EL (cell line): ENCODE measurements around the gene TSPAN11.

Experiments
- DNase-seq: peaks from one replicate; pipeline ENCODE4 v3.0.0-alpha.2; 2016

The TSPAN11 gene

GRCh38 chr12:30982413-30982812 is 55.9 kb downstream of the TSPAN11 start:
- DNase-seq = no peak

- DNase-seq = peak; percentile 40
These were observed 59.4 kb downstream of the TSPAN11 start for GRCh38 chr12:30985814-30986452.

GRCh38 chr12:30988086-30988485 is 61.5 kb downstream of the TSPAN11 start:
- no peak for DNase-seq

GRCh38 chr12:30988646-30989286 is 62.2 kb downstream of the TSPAN11 start:
- DNase-seq = no peak

GRCh38 chr12:30989754-30990153 is 63.2 kb downstream of the TSPAN11 start:
- DNase-seq = no peak

- no peak for DNase-seq
These were observed 63.8 kb downstream of the TSPAN11 start for GRCh38 chr12:30990316-30990715.

- no peak for DNase-seq
These were observed 64.2 kb downstream of the TSPAN11 start for GRCh38 chr12:30990776-30991175.

GRCh38 chr12:30991466-30991865 is 64.9 kb downstream of the TSPAN11 start:
- DNase-seq = no peak

- DNase-seq = no peak
These were observed 65.8 kb downstream of the TSPAN11 start for GRCh38 chr12:30992381-30992780.

- no peak for DNase-seq
These were observed 67.2 kb downstream of the TSPAN11 start for GRCh38 chr12:30993766-30994165.

- DNase-seq = no peak
These were observed 67.7 kb downstream of the TSPAN11 start for GRCh38 chr12:30994274-30994673.

GRCh38 chr12:30996255-30996654 is 69.7 kb downstream of the TSPAN11 start:
- DNase-seq = peak; percentile 59

GRCh38 chr12:30996752-30997151 is 70.2 kb downstream of the TSPAN11 start:
- DNase-seq = no peak

GRCh38 chr12:30997685-30998440 is 71.3 kb downstream of the TSPAN11 start:
- DNase-seq = no peak

GRCh38 chr12:30999011-30999410 is 72.5 kb downstream of the TSPAN11 start:
- DNase-seq = no peak

GRCh38 chr12:30999723-31000122 is 73.2 kb downstream of the TSPAN11 start:
- DNase-seq = no peak

GRCh38 chr12:31000751-31001150 is 74.2 kb downstream of the TSPAN11 start:
- DNase-seq = peak; percentile 54

- DNase-seq = no peak
These were observed 75.2 kb downstream of the TSPAN11 start for GRCh38 chr12:31001581-31002360.

GRCh38 chr12:31002361-31002725 is 75.8 kb downstream of the TSPAN11 start:
- DNase-seq = no peak

GRCh38 chr12:31002999-31003398 is 76.5 kb downstream of the TSPAN11 start:
- DNase-seq = no peak

- DNase-seq = no peak
These were observed 77.5 kb downstream of the TSPAN11 start for GRCh38 chr12:31003861-31004640.

- no peak for DNase-seq
These were observed 78.1 kb downstream of the TSPAN11 start for GRCh38 chr12:31004666-31005065.
